SK-N-SH treated with all-trans-retinoic acid at 6 μM for 48 hours (cell line): Measurements from ENCODE around the gene PHF21B.

ENCODE experiments used
- ARNTL ChIP-seq: fragments of 450-650 bp; formaldehyde crosslinking; IDR thresholded peaks from 2 replicates; pipeline ENCODE4 v1.5.0; 2020; ENCODE audit warnings: low read depth, mild to moderate bottlenecking, moderate library complexity, borderline replicate concordance
- GLIS3 ChIP-seq: fragments of 250-450 bp; sonication (Bioruptor Pico); IDR thresholded peaks from 2 replicates; pipeline ENCODE4 v1.5.0; 2020; ENCODE audit warnings: mild to moderate bottlenecking, moderate library complexity
- TOX ChIP-seq: fragments of 250-450 bp; sonication (Bioruptor Pico); IDR thresholded peaks from 2 replicates; pipeline ENCODE4 v1.8.0; 2021; ENCODE audit warnings: mild to moderate bottlenecking, moderate library complexity, borderline replicate concordance
- ZFP3 ChIP-seq: fragments of 250-450 bp; sonication (Bioruptor Pico); IDR thresholded peaks from 2 replicates; pipeline ENCODE4 v1.5.0; 2020; ENCODE audit warnings: mild to moderate bottlenecking, moderate library complexity
- ZFP30 ChIP-seq: fragments of 450-650 bp; formaldehyde crosslinking; IDR thresholded peaks from 2 replicates; pipeline ENCODE4 v1.5.0; 2022; ENCODE audit warnings: mild to moderate bottlenecking, moderate library complexity
- TF ChIP-seq, protein P1 (sequence below): fragments of 250-450 bp; sonication (Bioruptor Pico); IDR thresholded peaks from 2 replicates; pipeline ENCODE4 v1.5.0; 2020; ENCODE audit warnings: mild to moderate bottlenecking, moderate library complexity

DNA sequence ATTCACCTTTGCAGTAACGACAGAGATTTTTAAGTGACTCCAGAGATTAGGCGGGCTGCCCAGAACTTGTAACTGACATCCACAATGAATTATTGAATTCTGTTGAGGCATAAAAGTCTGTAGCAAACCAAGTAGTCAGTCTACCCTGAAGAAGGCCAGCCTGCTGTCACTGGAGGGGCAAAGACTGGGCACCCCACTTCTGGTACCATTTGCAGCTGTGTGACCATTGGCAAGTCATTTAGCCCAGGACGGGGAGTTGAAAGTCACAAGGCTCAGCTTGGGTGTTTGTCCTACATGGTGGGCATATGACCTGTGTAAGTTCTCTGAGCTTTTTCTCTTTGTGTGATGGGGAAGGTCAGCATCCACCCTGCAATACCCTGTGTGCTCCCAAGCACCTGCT, 138.0 kb downstream of the PHF21B start:
- TF ChIP-seq ZFP3 (CRISPR knock-in tag) (no peak), ARNTL (CRISPR knock-in tag) (no peak), ZFP30 (CRISPR knock-in tag) (no peak), GLIS3 (CRISPR knock-in tag) (no peak), TOX (CRISPR knock-in tag) (no peak)
- TF ChIP-seq, protein P1, sequence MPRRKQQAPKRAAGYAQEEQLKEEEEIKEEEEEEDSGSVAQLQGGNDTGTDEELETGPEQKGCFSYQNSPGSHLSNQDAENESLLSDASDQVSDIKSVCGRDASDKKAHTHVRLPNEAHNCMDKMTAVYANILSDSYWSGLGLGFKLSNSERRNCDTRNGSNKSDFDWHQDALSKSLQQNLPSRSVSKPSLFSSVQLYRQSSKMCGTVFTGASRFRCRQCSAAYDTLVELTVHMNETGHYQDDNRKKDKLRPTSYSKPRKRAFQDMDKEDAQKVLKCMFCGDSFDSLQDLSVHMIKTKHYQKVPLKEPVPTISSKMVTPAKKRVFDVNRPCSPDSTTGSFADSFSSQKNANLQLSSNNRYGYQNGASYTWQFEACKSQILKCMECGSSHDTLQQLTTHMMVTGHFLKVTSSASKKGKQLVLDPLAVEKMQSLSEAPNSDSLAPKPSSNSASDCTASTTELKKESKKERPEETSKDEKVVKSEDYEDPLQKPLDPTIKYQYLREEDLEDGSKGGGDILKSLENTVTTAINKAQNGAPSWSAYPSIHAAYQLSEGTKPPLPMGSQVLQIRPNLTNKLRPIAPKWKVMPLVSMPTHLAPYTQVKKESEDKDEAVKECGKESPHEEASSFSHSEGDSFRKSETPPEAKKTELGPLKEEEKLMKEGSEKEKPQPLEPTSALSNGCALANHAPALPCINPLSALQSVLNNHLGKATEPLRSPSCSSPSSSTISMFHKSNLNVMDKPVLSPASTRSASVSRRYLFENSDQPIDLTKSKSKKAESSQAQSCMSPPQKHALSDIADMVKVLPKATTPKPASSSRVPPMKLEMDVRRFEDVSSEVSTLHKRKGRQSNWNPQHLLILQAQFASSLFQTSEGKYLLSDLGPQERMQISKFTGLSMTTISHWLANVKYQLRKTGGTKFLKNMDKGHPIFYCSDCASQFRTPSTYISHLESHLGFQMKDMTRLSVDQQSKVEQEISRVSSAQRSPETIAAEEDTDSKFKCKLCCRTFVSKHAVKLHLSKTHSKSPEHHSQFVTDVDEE, result no peak
